Endodermal cell (in vitro differentiated cells): ENCODE results near the gene SYNJ2. TPM values are rescaled to one million over a fixed set of nuclear protein-coding genes. Genes with fewer than 3 reads are reported as not detected.

Source experiments
- DNase-seq: peaks from one replicate; pipeline ENCODE4 v3.0.0-alpha.2; 2017
- H3K27ac ChIP-seq: 2 replicates; pipeline ENCODE4 v1.5.1; 2013; ENCODE audit warnings: mild to moderate bottlenecking, low read depth, low read length, moderate library complexity
- H3K27me3 ChIP-seq: 2 replicates; pipeline ENCODE4 v1.6.1; 2013; ENCODE audit warnings: mild to moderate bottlenecking, low read length, moderate library complexity; ENCODE audit not compliant: insufficient read depth, control insufficient read depth, poor library complexity, severe bottlenecking
- H3K36me3 ChIP-seq: 2 replicates; pipeline ENCODE4 v1.7.0; 2013; ENCODE audit warnings: mild to moderate bottlenecking, low read length, moderate library complexity; ENCODE audit not compliant: control insufficient read depth, insufficient read depth
- H3K4me1 ChIP-seq: one replicate; pipeline ENCODE4 v1.7.0; 2013; ENCODE audit warnings: low read length; ENCODE audit not compliant: control insufficient read depth, insufficient read depth
- H3K4me3 ChIP-seq: 2 replicates; pipeline ENCODE4 v1.5.1; 2013; ENCODE audit warnings: mild to moderate bottlenecking, low read length, moderate library complexity
- H3K9ac ChIP-seq: 2 replicates; pipeline ENCODE4 v1.6.1; 2013; ENCODE audit warnings: mild to moderate bottlenecking, low read length, moderate library complexity; ENCODE audit not compliant: poor library complexity, severe bottlenecking; ENCODE audit errors: extremely low read depth
- H3K9me3 ChIP-seq: 2 replicates; pipeline ENCODE4 v1.6.1; 2013; ENCODE audit warnings: mild to moderate bottlenecking, low read length, moderate library complexity; ENCODE audit not compliant: control insufficient read depth
- H3K27ac Mint-ChIP-seq: 2 replicates; pipeline ENCODE4 v1.8.0; 2020; ENCODE audit warnings: mixed read lengths
- H3K27me3 Mint-ChIP-seq: 2 replicates; pipeline ENCODE4 v1.8.0; 2021; ENCODE audit warnings: mild to moderate bottlenecking, mixed read lengths; ENCODE audit not compliant: insufficient read depth
- H3K36me3 Mint-ChIP-seq: 2 replicates; pipeline ENCODE4 v1.8.0; 2020; ENCODE audit warnings: low read depth, mixed read lengths
- H3K4me1 Mint-ChIP-seq: 2 replicates; pipeline ENCODE4 v1.8.0; 2020; ENCODE audit warnings: mixed read lengths
- H3K4me3 Mint-ChIP-seq: 2 replicates; pipeline ENCODE4 v1.8.0; 2020; ENCODE audit warnings: mild to moderate bottlenecking, moderate library complexity, mixed read lengths
- H3K9me3 Mint-ChIP-seq: 2 replicates; pipeline ENCODE4 v1.8.0; 2020; ENCODE audit warnings: mild to moderate bottlenecking, mixed read lengths
- WGBS, 2 experiments: methylation state at CpG; one replicate each; pipeline versions ENCODE4 v1.1.5 to v1.1.7; 2013; ENCODE audit warnings: missing lambda C conversion rate in 2 of 2, mixed read lengths in 1 of 2; ENCODE audit not compliant: insufficient coverage in 1 of 2, insufficient read length in 1 of 2; 5-methylcytosine and 5-hydroxymethylcytosine counted together
- total RNA-seq, 2 donors: library from RNA; stranded (reverse); fragmentation: NEBNext Ultra II Directional in 1 of 2; extraction: Animal tissue kit (Norgen Biotek cat#: 25700) in 1 of 2; gene quantifications; 2 replicates in 1 of 2; 3 replicates in 1 of 2; pipeline ENCODE4 v1.2.1, GENCODE V29; 2021
- TF ChIP-seq, protein P1 (sequence below): fragments of 200-600 bp; sonication (generic); conservative IDR thresholded peaks from 2 replicates; pipeline ENCODE4 v1.5.0; 2021; ENCODE audit warnings: antibody characterized with exemption, mild to moderate bottlenecking

Gene SYNJ2
- total RNA-seq, 2 donors from 2014 or later = 21.2 to 32.8 TPM

DNA sequence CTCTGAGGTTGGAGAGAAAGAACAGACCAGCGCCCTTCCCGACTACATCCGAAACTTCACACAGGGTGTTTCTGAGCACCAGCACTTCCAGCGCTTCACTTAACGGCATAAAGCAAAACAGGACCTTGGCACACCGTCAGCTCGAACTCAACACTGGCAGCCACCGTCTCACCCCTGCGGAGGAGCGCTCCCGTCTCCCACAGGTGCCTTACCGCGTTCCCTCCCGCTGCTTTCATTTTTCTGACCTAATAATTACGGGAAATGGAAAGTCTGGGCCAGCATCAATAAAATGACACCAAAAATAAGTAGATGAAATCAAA lies 37.7 kb upstream of the SYNJ2 start:
- DNase-seq = no peak
- Mint-ChIP-seq H3K9me3 (no peaks in the 10 kb centered on the region), H3K4me3 (no peak overlapping the region), H3K36me3 (peaks cover 75% of the 10 kb centered on the region), H3K27me3 (no peaks in the 10 kb centered on the region), H3K27ac (peak overlapping the region; percentile 58), H3K4me1 (peaks cover 5% of the 10 kb centered on the region)
- WGBS, 2 experiments = 94 to 95% methylated on average over 6 to 15 of the region's 15 CpGs
- no peak overlapping the region for H3K4me3 ChIP-seq
- H3K9me3 ChIP-seq = no peaks in the 10 kb centered on the region
- H3K4me1 ChIP-seq = peaks cover 10% of the 10 kb centered on the region
- no peak overlapping the region for H3K9ac ChIP-seq
- TF ChIP-seq, protein P1, sequence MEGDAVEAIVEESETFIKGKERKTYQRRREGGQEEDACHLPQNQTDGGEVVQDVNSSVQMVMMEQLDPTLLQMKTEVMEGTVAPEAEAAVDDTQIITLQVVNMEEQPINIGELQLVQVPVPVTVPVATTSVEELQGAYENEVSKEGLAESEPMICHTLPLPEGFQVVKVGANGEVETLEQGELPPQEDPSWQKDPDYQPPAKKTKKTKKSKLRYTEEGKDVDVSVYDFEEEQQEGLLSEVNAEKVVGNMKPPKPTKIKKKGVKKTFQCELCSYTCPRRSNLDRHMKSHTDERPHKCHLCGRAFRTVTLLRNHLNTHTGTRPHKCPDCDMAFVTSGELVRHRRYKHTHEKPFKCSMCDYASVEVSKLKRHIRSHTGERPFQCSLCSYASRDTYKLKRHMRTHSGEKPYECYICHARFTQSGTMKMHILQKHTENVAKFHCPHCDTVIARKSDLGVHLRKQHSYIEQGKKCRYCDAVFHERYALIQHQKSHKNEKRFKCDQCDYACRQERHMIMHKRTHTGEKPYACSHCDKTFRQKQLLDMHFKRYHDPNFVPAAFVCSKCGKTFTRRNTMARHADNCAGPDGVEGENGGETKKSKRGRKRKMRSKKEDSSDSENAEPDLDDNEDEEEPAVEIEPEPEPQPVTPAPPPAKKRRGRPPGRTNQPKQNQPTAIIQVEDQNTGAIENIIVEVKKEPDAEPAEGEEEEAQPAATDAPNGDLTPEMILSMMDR = no peak
- H3K27ac ChIP-seq = no peak overlapping the region
- H3K36me3 ChIP-seq = peaks cover 69% of the 10 kb centered on the region
- H3K27me3 ChIP-seq = no peaks in the 10 kb centered on the region

DNA sequence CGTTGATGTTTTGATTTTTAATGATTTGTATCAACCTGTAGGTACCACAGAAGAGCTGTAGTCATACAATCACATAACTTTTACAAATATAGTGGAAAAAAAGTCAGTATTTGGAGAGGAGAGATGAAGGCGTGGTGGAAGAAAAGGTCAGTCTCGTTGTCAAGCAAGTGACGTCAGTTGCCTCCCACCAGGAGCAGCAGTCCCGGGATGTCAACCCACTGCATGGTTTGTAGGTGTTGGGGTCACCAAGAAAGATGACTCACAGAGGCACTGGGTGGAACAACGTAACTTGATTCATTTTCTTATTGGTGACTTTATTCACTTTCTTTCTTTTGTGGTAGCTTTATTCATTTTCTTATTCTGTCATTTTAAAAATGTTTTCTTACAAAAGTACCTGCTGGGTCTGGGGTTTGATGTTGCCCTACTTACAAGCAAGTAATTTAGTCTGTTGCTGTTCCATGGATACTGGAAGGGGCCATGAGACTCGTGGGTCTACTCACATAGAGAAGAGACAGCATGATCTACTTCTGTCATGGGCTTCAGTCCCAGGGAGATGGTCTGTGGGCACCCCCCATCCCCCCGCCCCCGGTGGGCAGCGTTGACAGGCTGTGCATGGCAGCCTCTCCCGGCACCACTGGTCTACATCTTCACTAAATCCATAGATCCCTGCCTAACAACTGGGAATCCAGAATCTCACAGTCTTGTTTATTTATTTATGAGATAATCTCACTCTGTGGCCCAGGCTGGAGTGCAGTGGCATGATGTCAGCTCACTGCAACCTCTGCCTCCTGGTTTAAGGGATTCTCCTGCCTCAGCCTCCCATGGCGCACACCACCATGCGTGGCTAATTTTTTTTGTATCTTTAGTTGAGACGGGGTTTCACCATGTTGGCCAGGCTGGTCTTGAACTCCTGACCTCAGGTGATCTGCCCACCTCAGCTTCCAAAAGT lies 36.4 kb upstream of the SYNJ2 start:
- H3K27ac Mint-ChIP-seq = no peak overlapping the region
- H3K27me3 Mint-ChIP-seq = no peaks in the 10 kb centered on the region
- H3K4me3 Mint-ChIP-seq = no peak overlapping the region
- Histone ChIP-seq H3K4me1 (peaks cover 6% of the 10 kb centered on the region), H3K4me3 (no peak overlapping the region), H3K27ac (no peak overlapping the region), H3K36me3 (peaks cover 56% of the 10 kb centered on the region), H3K27me3 (no peaks in the 10 kb centered on the region), H3K9me3 (peaks cover 10% of the 10 kb centered on the region), H3K9ac (no peak overlapping the region)
- H3K36me3 Mint-ChIP-seq = peaks cover 67% of the 10 kb centered on the region
- H3K4me1 Mint-ChIP-seq = peaks cover 5% of the 10 kb centered on the region
- H3K9me3 Mint-ChIP-seq = peaks cover 9% of the 10 kb centered on the region
- 93 to 96% methylated on average over 7 to 14 of the region's 14 CpGs for WGBS, 2 experiments
- no peak for DNase-seq
- TF ChIP-seq, protein P1 = no peak

DNA sequence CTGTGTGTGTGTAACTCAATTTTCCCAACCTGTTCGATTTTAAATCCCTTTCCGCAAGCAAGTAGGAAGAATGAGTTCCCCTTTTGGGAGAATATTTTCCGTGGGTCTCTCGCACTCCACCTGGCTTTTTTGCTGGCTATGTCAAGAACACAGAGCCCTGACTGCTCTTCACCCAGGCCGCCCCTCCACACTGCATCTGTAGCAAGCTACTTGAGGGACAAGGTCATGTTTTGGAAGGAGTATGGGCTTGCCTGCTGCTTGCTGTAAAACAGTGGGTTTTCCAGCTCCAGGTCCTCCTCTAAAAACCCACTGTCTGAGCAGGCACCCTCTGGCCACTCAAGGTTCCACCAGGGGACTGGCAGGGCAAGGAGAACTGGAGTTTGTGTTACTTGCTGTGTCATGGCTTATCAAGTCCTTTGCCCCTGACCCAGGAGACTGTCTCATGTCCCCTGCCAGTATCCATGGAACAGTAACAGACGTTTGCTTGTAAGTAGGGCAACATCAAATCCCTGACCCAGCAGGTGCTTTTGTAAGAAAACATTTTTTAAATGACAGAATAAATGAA lies 35.5 kb upstream of the SYNJ2 start:
- H3K36me3 Mint-ChIP-seq = peaks cover 59% of the 10 kb centered on the region
- peaks cover 12% of the 10 kb centered on the region for H3K9me3 Mint-ChIP-seq
- no peak overlapping the region for H3K27ac ChIP-seq
- peaks cover 2% of the 10 kb centered on the region for H3K4me1 ChIP-seq
- TF ChIP-seq, protein P1 = no peak
- no peak overlapping the region for H3K4me3 Mint-ChIP-seq
- peaks cover 11% of the 10 kb centered on the region for H3K9me3 ChIP-seq
- no peak overlapping the region for H3K4me3 ChIP-seq
- peaks cover 52% of the 10 kb centered on the region for H3K36me3 ChIP-seq
- no peak overlapping the region for H3K9ac ChIP-seq
- DNase-seq = no peak
- 94% methylated on average over 5 to 6 of the region's 6 CpGs for WGBS, 2 experiments
- no peaks in the 10 kb centered on the region for H3K4me1 Mint-ChIP-seq
- H3K27me3 ChIP-seq = no peaks in the 10 kb centered on the region
- H3K27ac Mint-ChIP-seq = peak overlapping the region; percentile 49
- no peaks in the 10 kb centered on the region for H3K27me3 Mint-ChIP-seq
